ENCODE measurements around the gene ARHGEF28. TPM values are rescaled to one million over a fixed set of nuclear protein-coding genes. Genes with fewer than 3 reads are reported as not detected.

Gene ARHGEF28
- total RNA-seq, 3 donors from 2014 or later (not counting 1 experiment from before 2014, with no cell fraction given) = 2.3 to 7.1 (median 5.8) TPM

DNA sequence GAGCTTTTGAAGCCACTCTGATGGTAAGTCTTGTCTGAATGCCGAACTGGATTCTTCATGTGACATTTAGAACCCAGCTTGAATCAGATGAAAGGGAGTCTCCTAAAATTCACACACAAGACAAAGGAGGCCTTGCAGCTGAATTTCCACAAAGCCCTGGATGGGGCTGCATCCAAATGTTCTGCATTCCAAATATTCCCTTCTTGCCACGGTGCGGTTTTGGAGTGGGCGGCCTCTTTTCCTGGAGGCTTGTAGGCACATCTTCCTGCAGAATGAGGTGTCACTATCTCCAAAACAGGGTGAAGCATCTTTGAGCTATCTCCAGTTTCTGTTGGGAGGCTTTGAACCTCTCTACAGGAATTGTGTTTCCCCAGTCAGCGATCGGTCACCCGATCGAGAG is 342.7 kb downstream of the ARHGEF28 start:
- Mint-ChIP-seq H3K36me3 (no peaks in the 10 kb centered on the region), H3K27me3 (ENCODE audit: low read depth in 2 of 2) (peaks cover 11 to 28% of the 10 kb centered on the region in 2 donors), H3K4me3 (no peak overlapping the region), H3K27ac (no peak overlapping the region), H3K9me3 (no peaks in the 10 kb centered on the region), H3K4me1 (no peaks in the 10 kb centered on the region)
- DNase-seq (no peak), ATAC-seq (no peak)
- 80% methylated on average over 8 of the region's 8 CpGs for WGBS (ENCODE audit: insufficient coverage)
- H3K4me3 ChIP-seq (ENCODE audit: low read length) = no peak overlapping the region
- H3K27me3 ChIP-seq (ENCODE audit: control insufficient read depth, insufficient read depth, low read length) = no peaks in the 10 kb centered on the region
- no peaks in the 10 kb centered on the region for H3K36me3 ChIP-seq (ENCODE audit: control insufficient read depth, insufficient read depth, low read length)
- H3K27ac ChIP-seq (ENCODE audit: low read length) = no peak overlapping the region
- intact Hi-C loops (cut with micrococcal nuclease) = no loop called here
- no peaks in the 10 kb centered on the region for H3K9me3 ChIP-seq (ENCODE audit: control insufficient read depth, insufficient read depth, low read length)
- TF ChIP-seq, protein P1, sequence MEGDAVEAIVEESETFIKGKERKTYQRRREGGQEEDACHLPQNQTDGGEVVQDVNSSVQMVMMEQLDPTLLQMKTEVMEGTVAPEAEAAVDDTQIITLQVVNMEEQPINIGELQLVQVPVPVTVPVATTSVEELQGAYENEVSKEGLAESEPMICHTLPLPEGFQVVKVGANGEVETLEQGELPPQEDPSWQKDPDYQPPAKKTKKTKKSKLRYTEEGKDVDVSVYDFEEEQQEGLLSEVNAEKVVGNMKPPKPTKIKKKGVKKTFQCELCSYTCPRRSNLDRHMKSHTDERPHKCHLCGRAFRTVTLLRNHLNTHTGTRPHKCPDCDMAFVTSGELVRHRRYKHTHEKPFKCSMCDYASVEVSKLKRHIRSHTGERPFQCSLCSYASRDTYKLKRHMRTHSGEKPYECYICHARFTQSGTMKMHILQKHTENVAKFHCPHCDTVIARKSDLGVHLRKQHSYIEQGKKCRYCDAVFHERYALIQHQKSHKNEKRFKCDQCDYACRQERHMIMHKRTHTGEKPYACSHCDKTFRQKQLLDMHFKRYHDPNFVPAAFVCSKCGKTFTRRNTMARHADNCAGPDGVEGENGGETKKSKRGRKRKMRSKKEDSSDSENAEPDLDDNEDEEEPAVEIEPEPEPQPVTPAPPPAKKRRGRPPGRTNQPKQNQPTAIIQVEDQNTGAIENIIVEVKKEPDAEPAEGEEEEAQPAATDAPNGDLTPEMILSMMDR (IDR thresholded peaks at IDR 0.05) = no peak
- H3K4me1 ChIP-seq (ENCODE audit: control insufficient read depth, insufficient read depth, low read length) = no peaks in the 10 kb centered on the region

DNA sequence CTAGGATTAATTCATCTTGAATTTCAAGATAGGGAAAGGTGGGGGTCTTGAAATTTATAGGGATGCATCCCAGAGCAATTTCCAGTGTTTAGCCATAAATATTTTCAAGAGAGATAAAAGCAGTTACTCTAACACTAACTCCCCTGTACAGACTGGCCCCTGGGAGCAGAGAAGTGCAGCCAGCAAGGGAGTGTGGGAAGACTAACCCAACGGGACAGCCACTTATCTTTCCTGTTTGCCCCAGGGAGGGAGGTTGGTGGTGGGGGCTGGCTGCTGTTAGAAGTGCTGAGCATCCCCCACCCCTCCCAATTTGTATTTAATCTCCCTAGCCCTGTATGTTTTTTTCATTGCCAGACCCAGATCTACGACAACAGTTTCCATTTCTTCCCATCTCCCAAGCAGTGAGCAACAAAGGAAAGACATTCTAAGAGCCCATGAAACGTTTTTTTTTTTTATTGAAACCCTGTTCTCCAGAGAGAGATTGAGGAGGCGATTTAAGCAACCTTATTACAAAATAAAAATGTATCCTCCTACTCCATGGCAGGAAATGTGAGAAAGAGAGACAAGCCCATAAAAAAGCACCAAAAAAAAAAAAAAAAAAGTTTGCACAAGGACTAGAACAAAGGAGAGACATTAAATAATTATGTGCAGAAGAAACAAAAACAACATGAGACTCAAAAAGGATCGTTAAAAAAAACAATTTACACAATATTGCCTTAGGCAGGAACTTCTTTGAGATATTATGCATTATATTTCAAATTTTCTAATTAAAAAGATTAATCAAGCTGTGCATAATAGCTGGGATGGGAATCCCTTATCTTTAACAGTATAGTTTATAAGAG is 343.4 kb downstream of the ARHGEF28 start:
- Mint-ChIP-seq H3K36me3 (no peaks in the 10 kb centered on the region), H3K9me3 (no peaks in the 10 kb centered on the region), H3K27me3 (ENCODE audit: low read depth in 2 of 2) (peaks cover 8 to 34% of the 10 kb centered on the region in 2 donors), H3K4me3 (no peak overlapping the region), H3K4me1 (no peaks in the 10 kb centered on the region), H3K27ac (no peak overlapping the region)
- intact Hi-C loops (cut with micrococcal nuclease) = no loop called here
- Histone ChIP-seq H3K36me3 (ENCODE audit: control insufficient read depth, insufficient read depth, low read length) (no peaks in the 10 kb centered on the region), H3K9me3 (ENCODE audit: control insufficient read depth, insufficient read depth, low read length) (no peaks in the 10 kb centered on the region), H3K27ac (ENCODE audit: low read length) (no peak overlapping the region), H3K27me3 (ENCODE audit: control insufficient read depth, insufficient read depth, low read length) (no peaks in the 10 kb centered on the region), H3K4me3 (ENCODE audit: low read length) (no peak overlapping the region), H3K4me1 (ENCODE audit: control insufficient read depth, insufficient read depth, low read length) (no peaks in the 10 kb centered on the region)
- DNase-seq (no peak), ATAC-seq (no peak)
- WGBS (ENCODE audit: insufficient coverage) = 21% methylated on average over 2 of the region's 5 CpGs
- TF ChIP-seq, protein P1 (IDR thresholded peaks at IDR 0.05) = no peak

DNA sequence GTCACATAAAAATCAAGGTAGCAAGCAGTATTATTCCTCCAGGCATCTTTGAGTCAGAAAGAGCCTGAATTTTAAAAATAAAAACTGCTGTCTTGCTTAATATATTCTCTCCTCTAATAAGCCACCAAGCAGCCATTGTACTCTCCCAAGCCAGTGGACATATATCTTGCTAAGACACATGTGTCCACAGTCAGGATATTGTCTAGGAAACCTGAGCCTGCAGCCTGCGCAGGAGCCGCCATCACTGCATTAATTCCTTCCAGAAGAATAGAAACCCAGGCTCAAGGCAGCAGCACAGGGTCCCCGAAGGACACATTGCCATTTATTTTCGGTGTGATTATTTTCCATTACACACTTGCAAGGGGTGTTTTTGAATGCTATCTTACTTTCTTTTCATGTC is 345.3 kb downstream of the ARHGEF28 start:
- peaks cover 8 to 37% of the 10 kb centered on the region in 2 donors for H3K27me3 Mint-ChIP-seq (ENCODE audit: low read depth in 2 of 2)
- no peak overlapping the region for H3K27ac Mint-ChIP-seq
- no peaks in the 10 kb centered on the region for H3K9me3 Mint-ChIP-seq
- no peak overlapping the region for H3K4me3 ChIP-seq (ENCODE audit: low read length)
- H3K27me3 ChIP-seq (ENCODE audit: control insufficient read depth, insufficient read depth, low read length) = no peaks in the 10 kb centered on the region
- ATAC-seq (no peak), DNase-seq (no peak)
- H3K36me3 ChIP-seq (ENCODE audit: control insufficient read depth, insufficient read depth, low read length) = no peaks in the 10 kb centered on the region
- H3K4me1 ChIP-seq (ENCODE audit: control insufficient read depth, insufficient read depth, low read length) = no peaks in the 10 kb centered on the region
- H3K4me3 Mint-ChIP-seq = no peak overlapping the region
- no peaks in the 10 kb centered on the region for H3K36me3 Mint-ChIP-seq
- intact Hi-C loops (cut with micrococcal nuclease) = no loop called here
- 90% methylated on average over 4 of the region's 4 CpGs for WGBS (ENCODE audit: insufficient coverage)
- H3K9me3 ChIP-seq (ENCODE audit: control insufficient read depth, insufficient read depth, low read length) = no peaks in the 10 kb centered on the region
- TF ChIP-seq, protein P1 (IDR thresholded peaks at IDR 0.05) = no peak
- no peaks in the 10 kb centered on the region for H3K4me1 Mint-ChIP-seq
- H3K27ac ChIP-seq (ENCODE audit: low read length) = no peak overlapping the region
